ENCODE measurements around the gene ARHGAP15. TPM values are rescaled to one million over a fixed set of nuclear protein-coding genes. Genes with fewer than 3 reads are reported as not detected.

Gene ARHGAP15
- total RNA-seq, 1 donor from 2014 or later, result 7.0 TPM

- intact Hi-C loops (cut with micrococcal nuclease), result no loop called here
- H3K27me3 ChIP-seq (ENCODE audit: low read depth), result no peaks in the 10 kb centered on the region
- H3K4me1 ChIP-seq, result no peaks in the 10 kb centered on the region
- H3K36me3 ChIP-seq, result no peaks in the 10 kb centered on the region
- no peaks in the 10 kb centered on the region for H3K9me3 ChIP-seq (replicated peaks)
- DNase-seq, result no peak
- no peak overlapping the region for H3K4me3 ChIP-seq
- no peak for TF ChIP-seq CTCF (IDR thresholded peaks at IDR 0.05; ENCODE audit: borderline replicate concordance)
- no peak overlapping the region for H3K27ac ChIP-seq (replicated peaks)
These were observed 431.5 kb downstream of the ARHGAP15 start for GRCh38 chr2:143560724-143561123.

GRCh38 chr2:143564419-143564818 is 435.2 kb downstream of the ARHGAP15 start:
- no peaks in the 10 kb centered on the region for H3K36me3 ChIP-seq
- intact Hi-C loops (cut with micrococcal nuclease), result no loop called here

GRCh38 chr2:143571747-143572146 is 442.5 kb downstream of the ARHGAP15 start:
- intact Hi-C loops (cut with micrococcal nuclease), result no loop called here
- TF ChIP-seq CTCF (IDR thresholded peaks at IDR 0.05; ENCODE audit: borderline replicate concordance), result no peak
- DNase-seq, result no peak
- Histone ChIP-seq H3K27me3 (ENCODE audit: low read depth) (no peaks in the 10 kb centered on the region), H3K27ac (replicated peaks) (no peak overlapping the region), H3K4me3 (no peak overlapping the region), H3K36me3 (no peaks in the 10 kb centered on the region), H3K4me1 (no peaks in the 10 kb centered on the region), H3K9me3 (replicated peaks) (peaks cover 6% of the 10 kb centered on the region)

More at GRCh38 chr2:143564419-143564818, 435.2 kb downstream of the ARHGAP15 start:
- Histone ChIP-seq H3K27ac (replicated peaks) (no peak overlapping the region), H3K4me1 (no peaks in the 10 kb centered on the region), H3K4me3 (no peak overlapping the region), H3K9me3 (replicated peaks) (peaks cover 6% of the 10 kb centered on the region), H3K27me3 (ENCODE audit: low read depth) (no peaks in the 10 kb centered on the region)
- TF ChIP-seq CTCF (IDR thresholded peaks at IDR 0.05; ENCODE audit: borderline replicate concordance), result no peak
- no peak for DNase-seq

GRCh38 chr2:143572421-143572820 is 443.2 kb downstream of the ARHGAP15 start:
- H3K27me3 ChIP-seq (ENCODE audit: low read depth), result no peaks in the 10 kb centered on the region
- H3K4me3 ChIP-seq, result no peak overlapping the region
- no peaks in the 10 kb centered on the region for H3K36me3 ChIP-seq
- TF ChIP-seq CTCF (IDR thresholded peaks at IDR 0.05; ENCODE audit: borderline replicate concordance), result no peak
- no peaks in the 10 kb centered on the region for H3K4me1 ChIP-seq
- intact Hi-C loops (cut with micrococcal nuclease), result no loop called here
- no peak overlapping the region for H3K27ac ChIP-seq (replicated peaks)
- no peak for DNase-seq
- peaks cover 6% of the 10 kb centered on the region for H3K9me3 ChIP-seq (replicated peaks)

- Histone ChIP-seq H3K27ac (replicated peaks) (no peak overlapping the region), H3K4me3 (no peak overlapping the region), H3K27me3 (ENCODE audit: low read depth) (no peaks in the 10 kb centered on the region), H3K4me1 (no peaks in the 10 kb centered on the region), H3K9me3 (replicated peaks) (no peaks in the 10 kb centered on the region), H3K36me3 (no peaks in the 10 kb centered on the region)
- no peak for DNase-seq
- TF ChIP-seq CTCF (IDR thresholded peaks at IDR 0.05; ENCODE audit: borderline replicate concordance), result no peak
- intact Hi-C loops (cut with micrococcal nuclease), result no loop called here
These were observed 444.9 kb downstream of the ARHGAP15 start for GRCh38 chr2:143574069-143574468.

- DNase-seq, result no peak
- TF ChIP-seq CTCF (IDR thresholded peaks at IDR 0.05; ENCODE audit: borderline replicate concordance), result peak; percentile 34
- Histone ChIP-seq H3K36me3 (no peaks in the 10 kb centered on the region), H3K4me1 (no peaks in the 10 kb centered on the region), H3K9me3 (replicated peaks) (no peaks in the 10 kb centered on the region), H3K27ac (replicated peaks) (no peak overlapping the region), H3K4me3 (no peak overlapping the region), H3K27me3 (ENCODE audit: low read depth) (no peaks in the 10 kb centered on the region)
- intact Hi-C loops (cut with micrococcal nuclease), result no loop called here
These were observed 446.1 kb downstream of the ARHGAP15 start for GRCh38 chr2:143575340-143575739.
